A549 (cell line): ENCODE results near the gene GRM4. TPM values are rescaled to one million over a fixed set of nuclear protein-coding genes. Genes with fewer than 3 reads are reported as not detected.

Experiments
- ATAC-seq, 2 experiments: fragments of 200-7000 bp in 1 of 2; fragments of >200 bp in 1 of 2; cut with Nextera tagmentation in 1 of 2; cut with Tn5 transposase in 1 of 2; 3 replicates each; pipeline versions ENCODE4 v1.8.0 to v1.9.1; 2018 to 2020; ENCODE audit warnings: mild to moderate bottlenecking in 1 of 2, moderate library complexity in 1 of 2
- CTCF ChIA-PET: fragments of 300-600 bp; sonication (Branson Sonifier 250); formaldehyde crosslinking; extraction: SDS; loops from one replicate; lab custom pipeline; 2021; ENCODE audit warnings: antibody characterized with exemption, inconsistent platforms; lab: Yijun Ruan, JAX
- POLR2A ChIA-PET: fragments of 350-600 bp; formaldehyde crosslinking; extraction: SDS; loops from one replicate; lab custom pipeline; 2021; ENCODE audit warnings: antibody characterized with exemption, inconsistent platforms; lab: Yijun Ruan, JAX
- DNase-seq, 2 experiments: peaks; one replicate each; pipeline versions ENCODE4 v3.0.0 to v3.0.0-alpha.2; 2011 to 2016; ENCODE audit warnings: low read depth in 1 of 2, low spot score in 1 of 2
- FAIRE-seq: peaks from 2 replicates; lab custom pipeline; 2011; peaks lifted over from hg19 to GRCh38; lab: Jason Lieb, UNC
- H3K27ac ChIP-seq, 2 experiments: fragments of >200 bp; sonication (Bioruptor Twin); formaldehyde crosslinking; 3 replicates each; pipeline ENCODE4 v1.5.1; 2016 to 2017
- H3K4me1 ChIP-seq: fragments of >200 bp; sonication (Bioruptor Twin); formaldehyde crosslinking; 3 replicates; pipeline ENCODE4 v1.6.1; 2016
- H3K4me2 ChIP-seq: fragments of >200 bp; sonication (Bioruptor Twin); formaldehyde crosslinking; 3 replicates; pipeline ENCODE4 v1.6.1; 2016
- H3K4me3 ChIP-seq: fragments of >200 bp; sonication (Bioruptor Twin); formaldehyde crosslinking; 3 replicates; pipeline ENCODE4 v1.5.1; 2016
- H3K9me3 ChIP-seq: fragments of >200 bp; sonication (Bioruptor Twin); formaldehyde crosslinking; 3 replicates; pipeline ENCODE4 v1.6.1; 2016
- CBX8 ChIP-seq: fragments of 200-600 bp; sonication (generic); IDR thresholded peaks from 2 replicates; pipeline ENCODE4 v1.6.1; 2016
- CEBPB ChIP-seq, 2 experiments: fragments of >200 bp in 1 of 2; sonication (Bioruptor Twin) in 1 of 2; formaldehyde crosslinking in 1 of 2; IDR thresholded peaks; 2 replicates each; pipeline ENCODE4 v1.6.1; 2012 to 2016
- CHD4 ChIP-seq: fragments of 200-600 bp; sonication (generic); IDR thresholded peaks from 2 replicates; pipeline ENCODE4 v1.6.1; 2016; ENCODE audit warnings: antibody characterized with exemption, mild to moderate bottlenecking, borderline replicate concordance
- CTCF ChIP-seq: fragments of >200 bp; sonication (Bioruptor Twin); formaldehyde crosslinking; IDR thresholded peaks from 3 replicates; pipeline ENCODE4 v1.5.1; 2016
- EHMT2 ChIP-seq: fragments of 200-600 bp; sonication (generic); IDR thresholded peaks from 2 replicates; pipeline ENCODE4 v1.6.1; 2016; ENCODE audit warnings: antibody characterized with exemption, low read depth, mild to moderate bottlenecking, moderate library complexity
- ELK1 ChIP-seq: fragments of 150-350 bp; IDR thresholded peaks from 2 replicates; pipeline ENCODE4 v1.6.1; 2014; ENCODE audit warnings: low read depth, mild to moderate bottlenecking, low read length
- EP300 ChIP-seq, 2 experiments: fragments of >200 bp; sonication (Bioruptor Twin); formaldehyde crosslinking; IDR thresholded peaks; 2 replicates in 1 of 2; 3 replicates in 1 of 2; pipeline ENCODE4 v1.6.1; 2016 to 2017
- ESRRA ChIP-seq: fragments of 150-350 bp; IDR thresholded peaks from 2 replicates; pipeline ENCODE4 v1.6.1; 2014; ENCODE audit warnings: mild to moderate bottlenecking, low read length, borderline replicate concordance
- FOXS1 ChIP-seq: fragments of 250-450 bp; sonication (Bioruptor Pico); IDR thresholded peaks from 2 replicates; pipeline ENCODE4 v1.5.0; 2020; ENCODE audit warnings: mild to moderate bottlenecking, moderate library complexity
- GATA3 ChIP-seq: IDR thresholded peaks from 2 replicates; pipeline ENCODE4 v1.6.1; 2012; ENCODE audit warnings: borderline replicate concordance
- HMGXB4 ChIP-seq: fragments of 250-450 bp; sonication (Bioruptor Pico); IDR thresholded peaks from 2 replicates; pipeline ENCODE4 v1.5.0; 2021; ENCODE audit warnings: mild to moderate bottlenecking, moderate library complexity, borderline replicate concordance
- HOXA7 ChIP-seq: fragments of 250-450 bp; sonication (Bioruptor Pico); IDR thresholded peaks from 2 replicates; pipeline ENCODE4 v1.5.0; 2020; ENCODE audit warnings: mild to moderate bottlenecking, moderate library complexity
- HOXB5 ChIP-seq: fragments of 250-450 bp; sonication (Bioruptor Pico); IDR thresholded peaks from 2 replicates; pipeline ENCODE4 v1.5.0; 2020; ENCODE audit warnings: mild to moderate bottlenecking, moderate library complexity
- JUNB ChIP-seq: fragments of >200 bp; sonication (Bioruptor Twin); formaldehyde crosslinking; IDR thresholded peaks from 2 replicates; pipeline ENCODE4 v1.6.1; 2016
- MAFK ChIP-seq: fragments of 450-650 bp; IDR thresholded peaks from 2 replicates; pipeline ENCODE4 v1.6.1; 2014; ENCODE audit not compliant: partially characterized antibody
- POLR2A ChIP-seq: IDR thresholded peaks from 2 replicates; pipeline ENCODE4 v1.6.1; 2012; ENCODE audit warnings: mild to moderate bottlenecking, low read length
- POLR2AphosphoS2 ChIP-seq: conservative IDR thresholded peaks from 2 replicates; pipeline ENCODE4 v1.6.1; 2012; ENCODE audit warnings: low read length, improper control_type of control experiment, inconsistent platforms
- RARB ChIP-seq: fragments of 250-450 bp; sonication (Bioruptor Pico); IDR thresholded peaks from 2 replicates; pipeline ENCODE4 v1.8.0; 2021; ENCODE audit warnings: mild to moderate bottlenecking, moderate library complexity
- REST ChIP-seq: fragments of 200-600 bp; sonication (generic); IDR thresholded peaks from 2 replicates; pipeline ENCODE4 v1.6.1; 2016; ENCODE audit warnings: antibody characterized with exemption, mild to moderate bottlenecking, moderate library complexity
- RFX5 ChIP-seq: fragments of 450-650 bp; IDR thresholded peaks from 2 replicates; pipeline ENCODE4 v1.7.1; 2014; ENCODE audit warnings: antibody characterized with exemption, mild to moderate bottlenecking, moderate library complexity
- RNF2 ChIP-seq: fragments of 200-600 bp; sonication (generic); IDR thresholded peaks from 2 replicates; pipeline ENCODE4 v1.6.1; 2016; ENCODE audit warnings: low read depth, mild to moderate bottlenecking, antibody characterized with exemption, moderate library complexity, borderline replicate concordance
- TFCP2L1 ChIP-seq: fragments of 250-450 bp; sonication (Bioruptor Pico); IDR thresholded peaks from 2 replicates; pipeline ENCODE4 v1.5.0; 2021; ENCODE audit warnings: mild to moderate bottlenecking
- ZFP36 ChIP-seq: fragments of 450-650 bp; IDR thresholded peaks from 2 replicates; pipeline ENCODE4 v1.6.1; 2014; ENCODE audit warnings: borderline replicate concordance; ENCODE audit not compliant: partially characterized antibody
- ZNF302 ChIP-seq: fragments of 250-450 bp; sonication (Bioruptor Pico); IDR thresholded peaks from 2 replicates; pipeline ENCODE4 v1.9.0; 2021; ENCODE audit warnings: inconsistent platforms, mild to moderate bottlenecking, moderate library complexity
- WGBS: methylation state at CpG from one replicate; pipeline ENCODE4 v1.1.6; 2017; ENCODE audit errors: missing lambda C conversion rate; 5-methylcytosine and 5-hydroxymethylcytosine counted together
- polyA plus RNA-seq, 4 experiments: library from polyadenylated mRNA; depleted of rRNA in 3 of 4; stranded (reverse); fragments of >200 nt; fragmentation: RNase III in 1 of 4; extraction: RNeasy Plus Mini Kit Qiagen cat#74134 plus additional on column Dnase treatment in 1 of 4; gene quantifications; 2 replicates in 3 of 4; 3 replicates in 1 of 4; pipeline ENCODE4 v1.2.3, GENCODE V29; 2011 to 2017
- TF ChIP-seq, protein P1 (sequence below): fragments of 250-450 bp; sonication (Bioruptor Pico); IDR thresholded peaks from 2 replicates; pipeline ENCODE4 v1.5.0; 2020; ENCODE audit warnings: low read depth, mild to moderate bottlenecking, moderate library complexity
- TF ChIP-seq, protein P2 (sequence below): fragments of 450-650 bp; IDR thresholded peaks from 2 replicates; pipeline ENCODE4 v1.6.1; 2014; ENCODE audit warnings: antibody characterized with exemption

GRM4 gene
- polyA plus RNA-seq, 2 of the 4 experiments (the other 2 are of a cell fraction) = 0.05 TPM

DNA sequence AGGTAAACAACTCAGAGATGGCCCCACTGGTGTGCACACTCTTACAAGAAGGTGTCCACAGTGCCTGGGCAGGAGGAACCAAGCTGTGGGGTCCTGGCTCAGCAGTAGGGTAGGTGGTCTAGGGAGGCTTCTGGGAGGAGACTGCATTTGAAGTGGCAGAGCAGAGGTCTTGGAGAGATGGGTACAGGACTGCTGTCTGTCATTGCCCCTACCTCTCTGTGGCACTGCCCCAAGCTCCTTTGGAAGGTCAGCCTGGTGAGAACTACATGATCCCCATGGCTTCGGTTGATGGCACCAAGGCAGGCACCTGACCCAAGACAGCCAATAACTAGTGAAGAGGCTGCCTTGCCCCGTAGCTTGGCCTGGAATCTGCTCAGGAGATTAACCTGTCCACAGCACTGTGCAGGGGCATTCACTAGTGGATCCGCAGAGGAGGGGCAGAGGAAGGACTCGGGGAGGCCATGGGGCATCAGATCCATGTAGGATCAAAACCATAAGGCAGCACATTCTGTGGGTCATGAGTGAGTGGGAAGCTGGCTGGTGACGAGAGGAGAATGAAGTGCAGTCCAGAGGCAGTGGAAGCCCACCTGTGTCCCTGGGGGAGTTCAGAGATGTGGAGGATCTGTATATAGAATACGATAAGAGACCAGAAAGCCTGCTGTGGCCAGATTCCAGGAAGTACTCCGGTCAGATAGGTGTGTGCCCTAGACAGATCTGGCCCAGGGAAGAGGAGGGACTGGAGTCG is 162.0 kb downstream of the GRM4 start:
- CTCF ChIA-PET = interaction anchor here (0.5 to 1.9 kb wide), 3 partner anchors 44 to 432 kb away, joined by 3 to 4 read pairs (median 4); no protein-coding TSS in a partner anchor
- H3K4me3 ChIP-seq = no peak overlapping the region
- no peaks in the 10 kb centered on the region for H3K9me3 ChIP-seq
- no peak overlapping the region for H3K27ac ChIP-seq
- DNase-seq (no peak), FAIRE-seq (no peak), ATAC-seq (no peak)
- WGBS = 89% methylated on average over 6 of the region's 8 CpGs
- TF ChIP-seq CTCF = no peak
- no peak for TF ChIP-seq EP300 (IDR thresholded peaks at IDR 0.05)
- no peak for TF ChIP-seq RNF2
- no peak for TF ChIP-seq ZNF302 (CRISPR knock-in tag)
- TF ChIP-seq ZFP36 = no peak
- TF ChIP-seq GATA3 = no peak
- TF ChIP-seq RARB (CRISPR knock-in tag) = no peak
- TF ChIP-seq HOXB5 (CRISPR knock-in tag) = no peak
- TF ChIP-seq REST = no peak
- no peak for TF ChIP-seq CBX8
- no peak for TF ChIP-seq CEBPB (IDR thresholded peaks at IDR 0.05)
- no peak for TF ChIP-seq JUNB
- no peak for TF ChIP-seq EHMT2
- POLR2A ChIA-PET = no interaction called here
- H3K4me2 ChIP-seq = no peak overlapping the region
- no peaks in the 10 kb centered on the region for H3K4me1 ChIP-seq

DNA sequence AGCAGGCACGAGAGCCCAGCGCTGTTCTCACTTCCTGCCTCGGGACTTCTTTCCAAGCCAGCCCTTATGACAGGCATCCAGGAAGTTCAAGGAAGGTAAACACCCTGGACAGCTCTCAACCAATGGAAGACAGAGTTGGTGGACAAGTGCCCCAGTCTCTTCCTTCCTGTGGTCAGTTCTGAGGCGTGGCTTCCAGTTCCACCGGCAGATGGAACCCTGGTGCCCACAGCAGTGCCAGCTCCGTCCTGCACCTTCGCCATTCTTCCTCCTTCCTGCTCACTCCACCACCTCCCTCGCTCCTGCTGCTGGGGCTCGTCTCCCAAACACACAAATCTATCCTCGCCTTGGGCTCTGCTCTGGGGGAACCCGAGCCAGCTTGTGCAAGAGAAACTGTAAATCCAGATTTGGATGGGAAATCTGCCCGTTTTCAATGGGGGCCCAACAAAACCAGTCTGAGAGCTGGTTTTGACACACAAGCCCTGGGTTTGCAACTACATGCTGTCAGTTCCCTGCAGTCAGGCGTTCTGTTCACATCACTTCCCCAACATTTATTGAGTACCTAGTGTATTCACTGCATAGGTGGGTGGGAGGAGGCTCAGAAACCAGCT is 162.7 kb downstream of the GRM4 start:
- H3K9me3 ChIP-seq = no peaks in the 10 kb centered on the region
- ATAC-seq = peak; percentile 50 to 93; a peak in 4 of 6 replicates
- CTCF ChIA-PET = interaction anchor here (0.5 to 1.9 kb wide), 3 partner anchors 44 to 431 kb away, joined by 3 to 4 read pairs (median 4); no protein-coding TSS in a partner anchor
- H3K27ac ChIP-seq = no peak overlapping the region
- WGBS = 52% methylated on average over 12 of the region's 13 CpGs
- DNase-seq = peak; percentile 35 to 58
- FAIRE-seq = no peak
- H3K4me3 ChIP-seq = no peak overlapping the region
- POLR2A ChIA-PET = no interaction called here
- H3K4me2 ChIP-seq = peak overlapping the region; percentile 28; the same call in 1 of the 3 replicates
- H3K4me1 ChIP-seq = no peaks in the 10 kb centered on the region
- TF ChIP-seq HOXA7 (CRISPR knock-in tag) (no peak), ESRRA (no peak), TFCP2L1 (CRISPR knock-in tag) (no peak), RNF2 (no peak), GATA3 (no peak), RFX5 (no peak), ELK1 (no peak), CHD4 (no peak), POLR2AphosphoS2 (no peak), MAFK (no peak), POLR2A (no peak), HMGXB4 (CRISPR knock-in tag) (no peak), FOXS1 (CRISPR knock-in tag) (no peak)
- TF ChIP-seq, protein P1, sequence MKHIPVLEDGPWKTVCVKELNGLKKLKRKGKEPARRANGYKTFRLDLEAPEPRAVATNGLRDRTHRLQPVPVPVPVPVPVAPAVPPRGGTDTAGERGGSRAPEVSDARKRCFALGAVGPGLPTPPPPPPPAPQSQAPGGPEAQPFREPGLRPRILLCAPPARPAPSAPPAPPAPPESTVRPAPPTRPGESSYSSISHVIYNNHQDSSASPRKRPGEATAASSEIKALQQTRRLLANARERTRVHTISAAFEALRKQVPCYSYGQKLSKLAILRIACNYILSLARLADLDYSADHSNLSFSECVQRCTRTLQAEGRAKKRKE = no peak
- TF ChIP-seq, protein P2, sequence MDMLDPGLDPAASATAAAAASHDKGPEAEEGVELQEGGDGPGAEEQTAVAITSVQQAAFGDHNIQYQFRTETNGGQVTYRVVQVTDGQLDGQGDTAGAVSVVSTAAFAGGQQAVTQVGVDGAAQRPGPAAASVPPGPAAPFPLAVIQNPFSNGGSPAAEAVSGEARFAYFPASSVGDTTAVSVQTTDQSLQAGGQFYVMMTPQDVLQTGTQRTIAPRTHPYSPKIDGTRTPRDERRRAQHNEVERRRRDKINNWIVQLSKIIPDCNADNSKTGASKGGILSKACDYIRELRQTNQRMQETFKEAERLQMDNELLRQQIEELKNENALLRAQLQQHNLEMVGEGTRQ = no peak
